GM21786 (cell line): ENCODE data around the gene RFXAP.
"Not testable (repeated sequence)": the region's sequence is repeated elsewhere in the genome, so short reads cannot be mapped to it uniquely, and the experiment has no call there.

ENCODE experiments used
- ATAC-seq: cut with Tn5 transposase; IDR thresholded peaks from one replicate; pipeline ENCODE4 v1.9.1; 2021; ENCODE audit not compliant: unreplicated experiment

Gene RFXAP

GRCh38 chr13:36818804-36819738 is at the start of gene RFXAP:
Gene RFXAP, plus strand, starts transcription at chr13:36819222. Its CDS starts 136 bp downstream, at chr13:36819358.
- peak; percentile 77 for ATAC-seq

GRCh38 chr13:36769545-36769944 is 49.5 kb upstream of the RFXAP start:
- no peak for ATAC-seq

DNA sequence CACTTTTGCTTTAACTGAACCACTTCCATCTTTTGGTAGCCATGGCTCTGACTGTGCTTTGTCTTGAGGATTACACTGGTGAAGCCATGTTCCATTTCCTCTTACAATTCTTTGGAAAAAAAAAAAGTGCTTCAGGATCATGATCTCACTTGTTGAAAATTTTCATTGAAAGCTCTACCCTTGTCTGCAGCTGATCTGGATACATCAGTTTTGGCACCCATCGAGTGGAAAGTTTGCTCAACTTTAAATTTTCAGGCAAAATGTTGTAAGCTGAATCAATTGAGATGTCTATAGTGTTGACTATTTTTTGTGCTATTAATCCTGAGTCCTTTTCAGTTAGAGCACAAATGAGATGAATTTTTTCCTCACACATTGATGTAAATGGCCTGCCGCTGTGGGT is 48.3 kb upstream of the RFXAP start:
- no peak for ATAC-seq

- ATAC-seq = no peak
These were observed 46.2 kb upstream of the RFXAP start for GRCh38 chr13:36772853-36773252.

GRCh38 chr13:36774931-36775330 is 44.1 kb upstream of the RFXAP start:
- no peak for ATAC-seq

- no peak for ATAC-seq
These were observed 42.8 kb upstream of the RFXAP start for GRCh38 chr13:36776175-36776574.

- ATAC-seq = no peak
These were observed 40.8 kb upstream of the RFXAP start for GRCh38 chr13:36778083-36778671.

- ATAC-seq = no peak
These were observed 35.1 kb upstream of the RFXAP start for GRCh38 chr13:36783890-36784289.

GRCh38 chr13:36786175-36786574 is 32.8 kb upstream of the RFXAP start:
- ATAC-seq = not testable (repeated sequence)

DNA sequence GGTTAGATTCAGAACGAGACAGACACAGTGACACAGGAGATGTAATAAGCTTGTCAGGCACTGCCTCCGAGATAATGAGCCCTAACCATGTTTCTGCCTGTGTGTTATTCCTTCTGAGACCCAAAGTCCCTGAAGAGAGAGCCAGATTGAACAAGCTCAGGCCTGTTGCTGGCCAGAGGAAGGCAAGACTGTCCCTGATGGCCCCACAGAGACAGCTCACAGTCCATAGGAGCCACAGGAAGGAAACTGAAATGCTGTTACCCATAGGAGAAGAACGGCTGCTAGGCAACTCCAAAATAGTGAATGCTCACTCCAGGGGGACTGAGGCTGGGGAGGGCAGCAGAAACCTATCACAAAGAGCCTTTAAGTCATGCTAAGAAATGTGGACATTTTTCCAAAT is 31.8 kb upstream of the RFXAP start:
- no peak for ATAC-seq

- ATAC-seq = no peak
These were observed 30.7 kb upstream of the RFXAP start for GRCh38 chr13:36788276-36788675.

GRCh38 chr13:36789061-36789460 is 30.0 kb upstream of the RFXAP start:
- no peak for ATAC-seq

DNA sequence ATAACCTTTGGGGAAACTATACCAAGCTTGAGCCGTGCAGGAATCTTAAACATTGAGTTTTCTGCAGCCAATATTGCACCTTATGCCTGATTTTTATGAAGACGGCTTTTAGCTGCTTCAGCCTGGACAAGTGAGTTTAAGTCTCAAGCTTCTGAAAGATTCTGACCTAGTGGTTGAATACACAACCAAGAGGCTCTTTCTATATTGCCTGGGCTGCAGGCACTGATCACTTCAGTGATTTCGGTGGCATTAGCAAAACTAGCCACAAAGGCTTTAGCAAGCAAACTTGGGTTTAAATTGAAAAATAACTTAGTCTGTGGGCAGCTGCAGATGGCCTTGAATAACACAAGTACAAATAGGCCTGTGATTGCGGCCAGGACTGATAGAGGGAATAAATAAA is 29.3 kb upstream of the RFXAP start:
- no peak for ATAC-seq

- ATAC-seq = no peak
These were observed 24.3 kb upstream of the RFXAP start for GRCh38 chr13:36794706-36795105.

DNA sequence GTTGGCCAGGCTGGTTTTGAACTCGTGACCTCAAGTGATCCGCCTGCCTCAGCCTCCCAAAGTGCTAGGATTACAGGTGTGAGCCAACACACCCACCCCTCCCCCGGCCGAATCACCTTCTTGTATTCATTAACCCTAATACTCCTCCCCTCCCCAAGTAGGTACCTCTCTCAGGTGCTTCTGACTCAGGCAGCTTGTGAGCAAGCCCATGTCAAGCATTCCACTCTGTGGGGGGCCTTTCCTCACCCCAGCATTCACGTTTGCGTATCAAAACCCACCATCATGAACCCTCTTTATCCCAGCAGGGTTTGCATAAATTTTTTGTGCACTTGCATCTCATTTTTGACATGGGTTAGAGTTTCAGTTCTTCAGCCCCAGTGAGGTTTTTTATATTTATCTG is 23.6 kb upstream of the RFXAP start:
- no peak for ATAC-seq

DNA sequence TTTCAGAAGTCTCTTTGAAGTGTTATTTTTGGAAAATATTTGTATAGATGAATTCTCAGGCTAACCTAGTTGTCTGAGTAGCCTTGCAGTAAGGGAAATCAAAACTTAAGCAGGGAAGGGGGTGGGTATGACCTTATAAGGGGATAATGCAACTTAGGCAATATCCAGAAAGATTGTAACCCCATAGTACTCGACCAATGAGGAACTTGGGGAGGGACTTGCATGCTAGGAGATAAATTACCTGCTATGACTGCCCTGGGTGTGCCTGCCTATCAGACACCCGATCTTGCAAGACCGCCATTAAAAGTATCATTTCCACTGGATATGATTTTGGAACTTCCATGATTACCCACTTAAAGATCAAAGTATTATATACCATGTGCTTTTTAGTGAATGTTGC is 23.0 kb upstream of the RFXAP start:
- no peak for ATAC-seq

DNA sequence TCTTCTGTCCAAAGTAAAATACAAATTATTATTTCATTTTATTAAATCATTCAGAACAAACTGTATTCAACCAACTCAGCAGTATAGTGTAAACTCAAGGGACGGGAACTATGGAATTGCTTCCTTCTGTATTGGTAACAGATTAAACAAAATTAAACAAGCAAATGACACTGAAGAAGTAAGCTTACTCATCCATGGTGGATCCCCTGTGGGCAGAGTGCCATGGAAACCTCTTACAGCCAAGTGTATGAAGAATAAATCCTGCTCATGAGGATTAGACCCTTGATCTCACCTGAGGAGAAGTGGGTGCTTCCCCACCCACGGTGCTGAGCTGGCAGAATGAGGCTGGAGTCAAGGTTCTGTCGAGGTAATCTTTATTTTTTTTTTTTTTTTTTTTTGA is 18.0 kb upstream of the RFXAP start:
- no peak for ATAC-seq

- ATAC-seq = no peak
These were observed 14.4 kb upstream of the RFXAP start for GRCh38 chr13:36804588-36804987.

GRCh38 chr13:36806102-36806501 is 12.9 kb upstream of the RFXAP start:
- no peak for ATAC-seq

DNA sequence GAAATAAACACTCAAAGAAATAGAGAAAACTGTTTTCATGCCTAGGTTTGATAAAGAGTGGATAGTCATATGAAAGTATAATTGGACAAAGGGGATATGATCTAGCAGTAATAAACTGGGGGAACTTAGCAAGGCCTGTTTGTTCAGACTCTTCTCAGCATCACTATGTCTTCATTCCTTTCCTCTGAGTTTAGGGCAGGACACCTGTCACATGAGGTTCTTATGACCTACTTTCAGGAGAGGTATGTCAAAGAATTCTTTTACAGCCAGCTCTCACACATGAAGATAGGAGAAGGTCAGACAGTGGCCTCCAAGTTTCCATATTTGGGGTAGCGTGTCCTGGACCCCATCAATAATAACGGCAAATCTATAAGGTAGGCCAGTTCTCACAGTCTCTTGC is 11.4 kb upstream of the RFXAP start:
- no peak for ATAC-seq

DNA sequence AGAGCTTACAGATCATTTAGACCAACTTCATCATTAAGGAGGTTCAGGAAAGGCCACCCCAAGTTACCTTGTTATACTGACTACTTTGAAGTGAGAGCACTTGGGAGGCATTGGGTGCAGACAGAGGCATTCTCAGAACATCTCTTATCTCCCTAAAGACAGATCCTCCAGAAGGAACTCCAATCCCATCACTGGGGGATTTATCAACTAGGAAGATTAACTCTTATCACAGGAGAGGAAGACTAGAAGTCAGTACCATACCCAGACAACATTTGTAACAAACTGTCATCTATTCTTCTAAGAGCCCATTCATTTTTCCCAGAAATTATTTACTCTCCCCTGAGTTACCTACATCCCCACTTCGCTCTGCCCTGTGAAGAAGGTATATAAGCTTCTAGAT is 5.8 kb upstream of the RFXAP start:
- no peak for ATAC-seq

- ATAC-seq = no peak
These were observed 4.6 kb upstream of the RFXAP start for GRCh38 chr13:36814465-36814864.
